ENCODE data around the gene HAGHL. TPM values are rescaled to one million over a fixed set of nuclear protein-coding genes. Genes with fewer than 3 reads are reported as not detected.

The HAGHL gene
- total RNA-seq, 4 donors from 2014 or later = 4.5 to 6.3 (median 6.0) TPM

- intact Hi-C loops (cut with DNase I; ENCODE audit: low total_unique reads) = no loop called here
- no peak within 1 kb of the TSS for H3K4me3 ChIP-seq (ENCODE audit: low read depth, poor library complexity, severe bottlenecking)
- no peak for TF ChIP-seq POLR2A (IDR thresholded peaks at IDR 0.05)
- TF ChIP-seq, protein P1, sequence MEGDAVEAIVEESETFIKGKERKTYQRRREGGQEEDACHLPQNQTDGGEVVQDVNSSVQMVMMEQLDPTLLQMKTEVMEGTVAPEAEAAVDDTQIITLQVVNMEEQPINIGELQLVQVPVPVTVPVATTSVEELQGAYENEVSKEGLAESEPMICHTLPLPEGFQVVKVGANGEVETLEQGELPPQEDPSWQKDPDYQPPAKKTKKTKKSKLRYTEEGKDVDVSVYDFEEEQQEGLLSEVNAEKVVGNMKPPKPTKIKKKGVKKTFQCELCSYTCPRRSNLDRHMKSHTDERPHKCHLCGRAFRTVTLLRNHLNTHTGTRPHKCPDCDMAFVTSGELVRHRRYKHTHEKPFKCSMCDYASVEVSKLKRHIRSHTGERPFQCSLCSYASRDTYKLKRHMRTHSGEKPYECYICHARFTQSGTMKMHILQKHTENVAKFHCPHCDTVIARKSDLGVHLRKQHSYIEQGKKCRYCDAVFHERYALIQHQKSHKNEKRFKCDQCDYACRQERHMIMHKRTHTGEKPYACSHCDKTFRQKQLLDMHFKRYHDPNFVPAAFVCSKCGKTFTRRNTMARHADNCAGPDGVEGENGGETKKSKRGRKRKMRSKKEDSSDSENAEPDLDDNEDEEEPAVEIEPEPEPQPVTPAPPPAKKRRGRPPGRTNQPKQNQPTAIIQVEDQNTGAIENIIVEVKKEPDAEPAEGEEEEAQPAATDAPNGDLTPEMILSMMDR (IDR thresholded peaks at IDR 0.05) = no peak
- 0 to 2% methylated on average over 7 to 22 of the region's 115 CpGs for WGBS, 2 donors
- no peak for DNase-seq (ENCODE audit: low spot score in 2 of 2)
These were observed 21.3 kb upstream of the HAGHL start, which contains the start of gene FBXL16 for GRCh38 chr16:705431-706188. TSS of gene FBXL16 (minus strand) at chr16:705801. CDS start at chr16:697405, 8,396 bp downstream.

DNA sequence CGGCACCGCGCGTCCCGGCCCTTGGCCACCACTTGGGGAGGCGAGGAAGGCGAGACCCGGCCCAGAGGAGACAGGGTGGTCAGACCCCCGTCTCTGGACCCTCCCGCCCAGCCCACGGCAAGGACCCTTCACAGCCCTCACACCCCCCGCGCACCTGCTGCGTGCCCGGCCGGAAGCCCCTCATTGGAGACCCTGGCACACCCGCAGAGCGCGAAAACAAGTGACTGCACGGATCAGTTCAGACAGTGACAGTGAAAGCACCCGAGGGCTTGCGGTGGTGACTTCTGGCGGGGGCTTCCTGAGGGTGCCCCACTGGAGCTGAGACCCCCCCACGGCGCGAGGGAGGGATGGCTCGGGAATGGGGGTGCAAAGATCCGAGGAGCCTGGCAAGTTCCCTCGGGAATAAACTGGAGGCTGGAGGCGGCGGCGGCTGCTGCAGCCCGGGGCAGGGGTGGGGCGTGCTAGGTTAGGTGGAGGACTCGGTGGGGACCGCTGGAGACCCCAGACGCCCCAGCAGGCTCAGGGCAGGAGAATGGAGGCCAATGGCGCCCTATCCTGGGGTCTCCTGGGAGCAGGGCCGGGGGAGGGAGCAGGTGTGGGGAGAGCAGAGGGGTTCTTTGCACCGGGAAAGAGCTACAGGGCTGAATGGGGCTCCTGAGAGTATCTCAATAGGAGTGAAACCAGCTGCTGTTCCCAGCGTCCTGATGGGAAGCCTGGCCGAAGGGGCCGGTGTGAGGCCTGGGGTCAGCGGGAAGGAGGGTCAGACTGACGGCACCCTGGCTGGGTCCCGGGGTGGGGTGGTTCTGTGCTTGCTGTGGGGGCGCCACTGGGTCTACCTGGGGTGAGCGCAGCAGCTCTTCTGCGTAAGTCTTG is 20.5 kb upstream of the HAGHL start:
- intact Hi-C loops (cut with DNase I; ENCODE audit: low total_unique reads) = no loop called here
- WGBS, 2 donors = 3 to 6% methylated on average over 31 to 39 of the region's 49 CpGs
- DNase-seq (ENCODE audit: low spot score in 2 of 2) = no peak
- no peak for TF ChIP-seq POLR2A (IDR thresholded peaks at IDR 0.05)
- TF ChIP-seq, protein P1 (IDR thresholded peaks at IDR 0.05) = no peak
- no peak overlapping the region for H3K4me3 ChIP-seq (ENCODE audit: low read depth, poor library complexity, severe bottlenecking)

GRCh38 chr16:707062-707538 is 19.8 kb upstream of the HAGHL start:
- no peak for DNase-seq (ENCODE audit: low spot score in 2 of 2)
- TF ChIP-seq POLR2A (IDR thresholded peaks at IDR 0.05) = no peak
- TF ChIP-seq, protein P1 (IDR thresholded peaks at IDR 0.05) = no peak
- WGBS, 2 donors = 11 to 28% methylated on average over 12 to 14 of the region's 14 CpGs
- H3K4me3 ChIP-seq (ENCODE audit: low read depth, poor library complexity, severe bottlenecking) = no peak overlapping the region
- intact Hi-C loops (cut with DNase I; ENCODE audit: low total_unique reads) = no loop called here

DNA sequence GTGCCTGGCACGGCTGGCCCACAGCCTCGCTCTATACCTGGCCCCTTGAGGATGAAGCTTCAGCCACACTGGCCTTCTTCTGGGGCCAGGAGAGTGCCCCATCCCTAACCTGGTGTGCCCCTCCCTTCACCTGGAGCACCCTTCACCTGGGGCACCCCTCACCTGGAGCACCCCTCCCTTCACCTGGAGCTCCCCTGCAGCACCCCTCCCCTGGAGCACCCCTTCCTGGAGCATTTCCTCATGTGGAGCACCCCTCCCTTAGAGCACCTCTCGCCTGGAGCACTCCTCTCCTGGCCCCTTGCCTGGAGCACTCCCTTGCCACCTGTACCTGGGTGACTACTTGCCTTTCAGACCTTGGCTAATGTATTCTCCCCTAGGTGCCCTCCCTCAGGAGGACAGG is 18.9 kb upstream of the HAGHL start:
- no peak overlapping the region for H3K4me3 ChIP-seq (ENCODE audit: low read depth, poor library complexity, severe bottlenecking)
- intact Hi-C loops (cut with DNase I; ENCODE audit: low total_unique reads) = no loop called here
- TF ChIP-seq, protein P1 (IDR thresholded peaks at IDR 0.05) = no peak
- no peak for TF ChIP-seq POLR2A (IDR thresholded peaks at IDR 0.05)
- WGBS, 2 donors = 30 to 46% methylated on average over 3 of the region's 3 CpGs
- no peak for DNase-seq (ENCODE audit: low spot score in 2 of 2)

DNA sequence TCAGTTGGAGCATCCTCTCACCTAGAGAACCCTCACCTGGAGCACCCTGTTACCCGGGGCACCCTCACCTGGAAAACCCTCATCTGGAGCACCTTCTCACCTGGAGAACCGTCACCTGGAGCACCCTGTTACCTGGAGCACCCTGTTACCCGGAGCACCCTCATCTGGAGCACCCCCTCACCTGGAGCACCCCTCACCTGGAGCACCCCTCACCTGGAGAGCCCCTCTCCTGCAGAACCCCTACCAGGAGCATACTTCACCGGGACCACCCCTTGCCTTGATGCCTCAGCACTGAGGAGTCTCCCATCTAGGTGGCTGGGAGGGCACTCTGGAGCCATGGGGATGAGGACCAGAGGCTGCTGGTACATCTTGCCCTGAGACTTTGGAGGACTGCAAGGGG is 17.9 kb upstream of the HAGHL start:
- intact Hi-C loops (cut with DNase I; ENCODE audit: low total_unique reads) = no loop called here
- H3K4me3 ChIP-seq (ENCODE audit: low read depth, poor library complexity, severe bottlenecking) = no peak overlapping the region
- TF ChIP-seq, protein P1 (IDR thresholded peaks at IDR 0.05) = no peak
- TF ChIP-seq POLR2A (IDR thresholded peaks at IDR 0.05) = no peak
- DNase-seq (ENCODE audit: low spot score in 2 of 2) = no peak
- WGBS, 2 donors = 79 to 83% methylated on average over 3 of the region's 4 CpGs
